GM10266 (cell line): Measurements from ENCODE around the gene EML4.

Experiments
- DNase-seq: peaks from one replicate; pipeline ENCODE4 v3.0.0; 2012; ENCODE audit errors: extremely low spot score
- CTCF ChIP-seq: IDR thresholded peaks from 2 replicates; pipeline ENCODE4 v1.5.1; 2012; ENCODE audit warnings: mild to moderate bottlenecking, low read depth; ENCODE audit not compliant: control insufficient read depth, insufficient read depth; ENCODE audit errors: missing control alignments

EML4 gene

DNA sequence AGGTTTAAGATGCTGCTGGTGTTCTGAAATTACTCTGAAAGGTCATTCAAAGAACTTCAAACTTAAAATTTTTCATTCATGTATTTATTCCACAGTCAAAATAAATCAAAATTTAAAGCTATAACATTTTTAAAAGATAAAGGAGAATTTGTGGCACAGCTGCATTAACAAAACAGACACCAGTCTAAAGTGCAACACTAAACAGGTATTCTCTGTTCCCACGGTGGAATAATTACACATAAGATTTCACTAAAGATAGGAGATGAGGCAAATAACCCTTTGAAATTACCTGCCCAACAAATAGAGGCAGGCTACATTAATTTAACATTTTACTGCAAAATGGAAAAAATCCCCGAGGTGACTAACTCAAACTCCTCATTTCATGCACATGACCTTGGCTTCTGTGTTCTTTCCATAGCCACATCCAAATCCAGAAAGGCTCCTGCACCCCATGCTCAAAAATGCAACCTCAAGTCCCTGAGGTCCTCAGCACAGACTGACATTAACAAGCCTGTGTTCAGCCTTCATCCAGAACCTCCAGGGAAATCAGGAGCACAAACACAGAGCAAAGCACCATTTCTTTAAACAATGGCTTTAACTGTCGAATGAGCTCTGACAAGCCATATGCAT is 181.4 kb downstream of the EML4 start:
- no peak for TF ChIP-seq CTCF
- no peak for DNase-seq

- DNase-seq, result no peak
- no peak for TF ChIP-seq CTCF
Observed at GRCh38 chr2:42351864-42352263, 182.7 kb downstream of the EML4 start.

- TF ChIP-seq CTCF, result no peak
- no peak for DNase-seq
Observed at GRCh38 chr2:42353792-42354429, 184.8 kb downstream of the EML4 start.

DNA sequence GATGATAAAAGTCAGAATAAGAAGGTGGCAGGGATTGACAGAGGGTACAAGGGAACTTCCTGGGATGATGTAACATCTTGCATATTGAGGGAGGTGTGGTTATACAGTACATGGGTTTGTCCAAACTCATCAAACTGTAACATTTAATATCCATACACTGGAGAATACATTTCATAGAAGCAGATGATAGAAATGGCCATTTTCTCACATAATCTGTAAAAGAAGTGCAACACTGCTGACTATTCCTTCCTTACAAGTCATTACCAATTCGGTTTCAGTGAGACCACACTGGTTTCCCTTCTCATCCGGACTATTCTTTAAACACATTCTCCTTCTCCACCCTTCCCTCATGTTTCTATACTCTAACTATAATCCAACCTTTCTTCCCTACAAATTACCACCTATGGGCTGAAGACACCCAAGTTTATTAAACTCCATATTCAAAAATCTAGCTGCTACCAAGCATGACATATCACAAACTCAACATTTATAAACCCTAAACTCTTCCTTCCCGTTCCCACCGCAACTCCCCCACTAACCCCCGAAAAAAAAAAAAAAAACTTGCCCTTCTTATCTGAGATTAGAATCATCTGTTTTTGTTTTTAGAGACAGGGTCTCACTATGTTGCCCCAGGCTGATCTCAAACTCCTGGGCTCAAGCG is 190.3 kb downstream of the EML4 start:
- TF ChIP-seq CTCF, result no peak
- DNase-seq, result no peak

GRCh38 chr2:42359965-42360483 is 190.9 kb downstream of the EML4 start:
- no peak for TF ChIP-seq CTCF
- DNase-seq, result no peak

- no peak for DNase-seq
- no peak for TF ChIP-seq CTCF
Observed at GRCh38 chr2:42360493-42360889, 191.3 kb downstream of the EML4 start.
